HG03135 (cell line): ENCODE measurements around the gene REEP5.
"Not testable (repeated sequence)": the region's sequence is repeated elsewhere in the genome, so short reads cannot be mapped to it uniquely, and the experiment has no call there.

ENCODE experiments used
- ATAC-seq: cut with Tn5 transposase; IDR thresholded peaks from one replicate; pipeline ENCODE4 v1.9.1; 2021; ENCODE audit warnings: mild to moderate bottlenecking, moderate library complexity; ENCODE audit not compliant: unreplicated experiment

Gene REEP5

DNA sequence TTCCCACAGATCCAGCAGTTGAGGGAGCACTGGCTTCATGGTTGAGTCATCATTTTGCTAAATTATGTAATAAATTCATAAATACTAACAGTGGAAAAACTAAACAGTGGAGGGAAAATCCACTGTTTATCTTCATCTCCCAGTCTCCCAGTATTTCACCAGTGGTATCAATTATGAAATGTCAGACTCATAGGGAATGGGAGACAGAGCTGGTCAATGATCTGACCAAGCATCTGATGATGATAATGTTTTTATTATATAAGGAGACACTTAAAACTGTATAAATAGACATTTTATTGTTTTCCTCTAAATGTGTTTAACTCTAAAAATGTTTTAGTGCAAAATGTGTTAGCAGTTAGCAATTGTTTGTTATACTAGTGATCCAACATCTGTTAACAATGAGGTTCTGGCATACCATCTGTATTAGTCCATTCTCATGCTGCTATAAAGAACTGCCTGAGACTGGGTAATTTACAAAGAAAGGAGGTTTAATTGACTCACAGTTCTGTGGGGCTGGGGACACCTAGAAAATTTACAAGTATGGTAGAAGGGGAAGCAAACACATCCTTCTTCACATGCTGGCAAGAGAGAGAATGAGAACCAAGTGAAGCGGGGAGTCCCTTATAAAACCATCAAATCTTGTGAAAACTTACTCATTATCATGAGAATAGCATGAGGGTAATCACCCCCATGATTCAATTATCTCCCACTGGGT, 11.8 kb upstream of the REEP5 start:
- no peak for ATAC-seq

DNA sequence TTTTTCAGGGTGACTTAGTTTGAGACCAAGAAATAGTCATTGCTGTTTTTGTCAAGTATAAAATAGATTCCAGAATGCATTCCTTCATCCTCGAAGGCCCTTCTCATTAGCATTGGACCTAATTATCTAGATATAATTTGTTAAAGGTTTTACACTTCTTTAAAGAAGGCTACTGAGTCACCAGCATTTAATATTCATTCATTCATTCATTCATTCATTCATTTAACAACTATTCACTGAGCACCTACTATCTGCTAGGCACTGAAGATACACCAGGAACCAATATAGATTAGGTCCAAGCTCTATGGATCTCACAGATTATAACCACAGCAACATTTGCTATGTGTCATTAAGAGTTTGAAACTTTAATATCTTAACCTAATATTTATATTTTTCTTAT, 11.1 kb upstream of the REEP5 start:
- no peak for ATAC-seq

DNA sequence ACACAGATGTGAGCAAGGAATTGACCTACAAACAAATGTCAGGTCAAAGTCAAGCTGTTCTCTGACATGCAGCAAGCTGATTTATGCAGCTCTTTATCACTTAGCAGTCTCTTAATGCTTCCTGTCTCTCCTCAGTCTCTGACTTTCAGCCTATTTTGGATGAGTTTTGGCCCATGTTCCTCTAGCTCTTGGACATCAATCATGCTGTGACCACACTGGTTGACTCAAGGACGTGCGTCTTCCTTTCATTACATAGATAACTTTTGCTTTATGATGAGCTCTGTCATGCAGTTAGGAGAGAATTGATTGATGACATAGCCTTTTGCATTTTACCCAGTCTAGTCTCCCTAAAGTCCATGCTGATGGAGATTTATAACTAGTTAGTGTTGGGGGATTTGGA, 9.4 kb upstream of the REEP5 start:
- ATAC-seq: no peak

DNA sequence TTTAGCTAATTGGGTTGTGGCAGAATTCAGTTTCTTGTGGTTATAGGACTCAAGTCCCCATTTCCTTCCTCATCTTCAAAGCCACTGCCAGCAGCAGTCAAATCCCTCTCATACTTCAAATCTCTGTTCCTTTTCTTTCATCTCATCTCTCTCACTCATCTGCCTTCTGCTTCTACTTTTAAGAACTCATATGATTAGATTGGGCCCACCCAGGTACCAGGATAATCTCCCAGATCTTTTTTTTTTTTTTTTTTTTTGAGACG, 8.0 kb upstream of the REEP5 start:
- peak; percentile 44 for ATAC-seq

DNA sequence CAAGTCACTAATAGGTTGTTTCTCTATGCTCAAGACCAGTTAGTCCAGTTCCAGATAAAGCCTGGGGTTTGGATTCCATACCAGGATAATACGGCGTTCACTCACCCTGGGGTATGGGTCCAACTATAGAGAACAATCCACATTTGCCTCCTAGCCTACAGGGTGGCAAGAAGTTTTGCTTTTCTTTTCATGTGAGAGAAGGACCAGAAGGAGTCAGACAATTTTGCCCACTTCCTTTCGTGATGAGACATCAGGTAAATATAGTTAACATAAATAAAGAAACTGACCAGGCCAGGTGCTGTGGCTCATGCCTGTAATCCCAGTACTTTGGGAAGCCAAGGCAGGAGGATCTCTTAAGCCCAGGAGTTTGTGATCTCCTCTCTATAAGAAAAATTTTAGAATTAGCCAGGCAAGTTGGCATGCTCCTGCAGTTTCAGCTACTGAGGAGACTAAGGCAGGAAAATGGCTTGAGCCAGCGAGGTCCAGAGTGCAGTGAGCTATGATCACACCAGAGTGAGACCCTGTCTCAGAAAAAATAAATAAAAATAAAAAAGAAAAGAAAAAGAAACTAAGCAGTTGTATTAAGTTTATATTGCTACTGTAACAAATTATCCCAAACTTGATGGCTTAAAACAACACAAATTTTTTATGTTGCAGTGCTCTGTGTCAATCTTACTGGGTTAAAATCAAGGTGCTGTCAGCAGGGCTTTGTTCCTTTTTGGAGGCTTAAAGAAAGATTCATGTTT, 7.5 kb upstream of the REEP5 start:
- ATAC-seq: peak; percentile 66

DNA sequence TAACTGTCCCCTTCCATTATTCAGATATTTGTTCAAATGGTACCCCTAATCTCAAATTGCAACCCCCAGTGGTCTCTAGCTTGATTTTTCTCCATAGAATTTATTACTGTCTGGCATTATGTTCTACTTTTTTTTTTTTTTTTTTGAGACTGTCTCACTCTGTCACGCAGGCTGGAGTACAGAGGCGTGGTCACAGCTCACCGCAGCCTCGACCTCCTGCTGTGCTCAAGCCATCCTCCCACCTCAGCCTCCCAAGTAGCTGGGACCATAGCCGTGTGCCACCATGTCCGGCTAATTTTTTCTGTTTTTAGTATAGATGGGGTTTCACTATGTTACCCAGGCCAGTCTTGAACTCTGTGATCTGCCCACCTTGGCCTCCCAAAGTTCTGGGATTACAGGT, 2.0 kb upstream of the REEP5 start:
- no peak for ATAC-seq

DNA sequence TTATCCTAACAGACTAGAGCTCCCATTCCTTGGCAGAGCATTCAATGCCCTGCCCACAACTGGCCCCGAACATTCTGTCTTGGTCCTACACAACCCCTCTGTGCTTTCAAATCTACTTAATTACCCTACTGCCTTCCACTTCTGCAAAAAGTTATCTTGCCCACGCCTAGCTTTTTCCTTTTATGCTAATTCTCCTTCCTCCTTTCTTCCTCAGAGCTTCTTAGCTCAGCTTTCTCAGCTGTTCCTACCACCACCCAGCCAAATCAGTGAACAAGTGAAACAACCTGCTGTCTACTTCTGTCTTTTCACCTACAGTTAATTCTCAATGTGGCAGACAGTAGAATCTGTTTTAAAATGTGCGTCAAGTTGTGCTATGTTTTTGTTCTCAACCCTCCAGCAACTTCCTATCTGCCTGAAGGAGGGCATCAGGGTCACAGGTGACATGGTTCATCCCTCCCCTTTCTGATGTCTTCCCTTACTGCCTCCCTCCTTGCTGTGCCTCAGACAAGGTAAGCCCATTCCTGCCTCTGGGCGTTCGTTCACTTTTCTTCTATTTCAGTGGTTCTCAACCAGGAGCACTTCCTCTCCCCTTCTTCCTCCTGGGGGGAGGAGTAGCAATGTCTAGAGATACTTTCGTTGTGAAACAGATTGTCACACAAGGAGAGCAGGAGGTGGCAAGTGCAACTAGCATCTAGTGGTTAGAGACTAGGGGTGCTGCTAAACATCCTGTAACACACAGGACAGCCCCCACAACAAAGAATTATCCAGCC, 1.3 kb upstream of the REEP5 start:
- ATAC-seq: peak; percentile 47

DNA sequence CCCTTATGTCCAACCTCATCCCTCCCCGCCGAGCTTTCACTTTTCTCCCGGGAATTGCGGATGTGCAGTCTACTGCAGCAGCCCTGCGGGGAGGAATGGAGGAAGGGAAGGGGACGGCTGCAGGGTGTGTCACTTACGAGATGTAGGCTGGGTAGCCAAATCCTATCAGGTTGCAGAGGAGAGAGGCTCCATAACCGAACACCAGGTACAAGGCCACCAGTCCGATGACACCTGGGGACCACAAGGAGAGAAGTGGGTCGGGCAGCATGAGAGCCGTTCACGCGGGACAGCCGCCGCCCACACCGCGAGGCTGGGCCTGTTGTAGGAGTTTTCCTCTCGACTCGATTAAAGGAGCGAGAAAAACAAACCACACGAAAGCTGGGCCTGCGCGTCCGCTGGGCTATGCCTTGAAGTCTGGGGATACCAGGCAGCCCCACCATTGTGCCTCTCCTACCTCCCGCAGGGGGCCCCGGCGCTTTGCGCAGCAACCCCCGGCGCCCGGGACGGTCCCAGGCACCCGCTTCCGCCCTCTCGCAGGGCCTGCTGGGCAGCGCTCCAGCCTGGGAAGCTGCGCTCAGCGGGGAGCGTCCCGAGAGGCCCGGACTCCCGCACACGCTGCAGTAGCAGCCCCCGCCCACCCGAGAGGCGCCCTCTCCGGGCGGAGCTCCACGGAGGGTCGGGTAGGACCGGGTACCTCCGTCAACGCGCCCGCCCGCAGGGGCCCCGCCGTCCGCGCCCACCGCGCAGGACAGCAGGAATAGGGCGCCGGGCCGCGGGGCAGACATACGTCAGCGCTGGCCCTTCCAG, 798 bp downstream of the REEP5 start:
- peak; percentile 34 for ATAC-seq

DNA sequence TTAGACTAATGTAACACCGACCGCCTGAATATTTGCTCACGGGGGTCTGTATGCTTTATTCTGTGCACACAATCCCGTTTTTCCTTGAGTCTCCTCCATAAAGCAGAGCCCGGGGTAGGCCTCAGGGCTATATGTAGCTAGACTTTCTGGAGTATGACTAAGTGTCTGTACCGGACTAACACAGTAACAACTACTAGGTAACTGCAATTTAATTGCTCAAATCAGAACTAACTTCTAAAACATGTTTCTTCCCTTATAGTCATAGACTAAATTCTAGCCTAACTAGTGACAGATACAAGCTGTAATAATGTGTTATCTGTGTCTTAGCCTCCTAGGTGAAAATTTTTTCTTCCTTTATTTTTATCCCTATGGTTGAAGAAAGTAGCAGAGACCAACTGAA, 2.1 kb downstream of the REEP5 start:
- no peak for ATAC-seq

DNA sequence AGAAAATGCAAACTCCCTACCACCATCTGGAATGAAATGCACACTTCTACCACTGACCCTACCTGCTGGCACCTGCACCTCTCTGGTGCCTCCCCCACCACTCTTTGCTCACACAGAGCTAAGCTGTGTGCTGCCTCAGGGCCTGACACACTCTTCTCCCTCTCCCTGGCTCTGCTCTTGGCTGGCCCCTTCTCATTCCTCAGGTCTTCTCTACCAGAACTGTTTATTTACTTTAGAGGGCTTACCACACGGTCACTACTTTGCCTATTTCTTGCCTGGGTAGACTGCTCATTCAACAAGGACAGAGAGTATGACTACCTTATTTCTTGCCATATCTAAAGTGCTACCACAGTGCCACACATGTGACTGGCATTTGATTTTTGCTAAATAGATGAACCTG, 3.3 kb downstream of the REEP5 start:
- ATAC-seq: no peak

DNA sequence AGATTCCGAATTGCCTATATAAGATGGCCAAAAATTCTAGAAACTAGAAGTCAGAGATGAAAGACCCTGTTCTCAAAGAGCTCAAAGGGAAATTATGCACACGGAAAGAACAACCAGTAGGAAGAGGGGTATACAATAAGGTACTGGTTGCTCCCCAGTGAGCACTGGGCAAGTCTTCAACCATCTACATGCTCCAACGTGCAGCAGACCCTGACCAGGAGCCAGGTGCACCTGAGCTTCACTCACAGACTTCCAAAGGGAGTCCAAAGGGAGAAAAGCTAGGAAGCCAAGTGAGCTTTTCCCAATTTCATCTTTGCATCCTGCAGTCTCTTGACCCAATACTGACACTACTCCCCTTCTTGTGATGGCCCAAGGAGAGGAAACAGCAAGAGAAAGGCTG, 3.9 kb downstream of the REEP5 start:
- ATAC-seq: no peak

DNA sequence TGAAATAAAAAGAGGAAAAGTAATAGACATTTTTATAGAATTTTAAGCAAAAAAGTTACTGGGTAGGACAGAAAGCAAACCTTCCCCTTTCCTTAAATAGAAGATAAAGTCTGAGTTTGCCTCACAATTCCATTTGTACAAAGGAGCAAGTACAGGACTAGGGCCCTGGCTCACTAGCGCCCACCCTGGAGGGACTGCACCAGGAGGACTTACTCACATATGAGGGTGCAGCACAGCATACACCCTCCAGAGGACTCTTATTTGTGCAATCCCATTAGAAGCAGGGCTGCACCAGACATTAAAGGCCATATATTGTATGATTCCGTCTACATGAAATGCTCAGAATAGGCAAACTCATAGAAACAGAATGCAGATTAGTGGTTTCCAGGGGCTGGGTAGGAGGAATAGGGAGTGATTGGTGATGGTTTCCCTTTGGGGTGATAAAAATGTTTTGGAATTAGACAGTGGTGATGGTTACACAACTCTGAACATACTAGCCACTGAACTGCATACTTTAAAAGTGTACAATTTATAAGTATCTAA, 4.5 kb downstream of the REEP5 start:
- ATAC-seq: no peak

DNA sequence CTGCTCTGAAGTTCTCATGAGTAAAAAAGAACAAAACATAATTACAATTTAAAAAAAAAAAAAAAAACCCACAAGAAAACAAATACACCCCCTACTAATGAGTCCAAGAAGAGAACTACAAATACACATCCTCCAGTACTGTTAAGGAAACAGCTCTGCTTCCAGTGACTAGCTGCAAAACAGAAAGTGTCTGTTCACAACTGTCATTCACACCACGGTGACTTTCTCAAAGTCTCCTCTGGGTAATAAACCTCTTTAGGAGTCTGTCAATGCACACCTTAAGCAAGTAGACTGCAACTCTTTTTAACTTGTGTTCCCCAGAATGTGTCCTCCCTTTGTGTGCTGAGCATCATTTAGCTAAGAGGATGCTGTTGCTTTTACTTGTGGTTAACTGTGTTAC, 6.2 kb downstream of the REEP5 start:
- ATAC-seq: no peak

DNA sequence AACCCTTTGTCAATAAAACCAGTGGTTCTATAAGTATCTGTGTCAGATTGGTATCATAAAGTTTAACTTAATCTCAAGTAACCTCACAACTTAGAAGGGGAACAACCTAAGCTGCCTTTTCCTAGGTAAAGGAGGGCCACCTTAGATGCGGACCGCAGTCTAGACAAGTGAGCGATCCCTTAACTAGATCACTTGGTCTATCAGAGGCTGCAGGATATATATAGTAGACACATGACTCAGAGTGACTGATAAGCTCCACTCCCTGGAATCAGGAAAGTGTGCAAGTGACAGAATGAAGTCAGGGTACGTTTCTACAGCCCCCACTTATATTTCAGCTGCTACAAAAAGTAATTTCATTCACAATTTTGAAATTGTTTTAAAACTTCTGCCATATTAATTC, 7.4 kb downstream of the REEP5 start:
- no peak for ATAC-seq

DNA sequence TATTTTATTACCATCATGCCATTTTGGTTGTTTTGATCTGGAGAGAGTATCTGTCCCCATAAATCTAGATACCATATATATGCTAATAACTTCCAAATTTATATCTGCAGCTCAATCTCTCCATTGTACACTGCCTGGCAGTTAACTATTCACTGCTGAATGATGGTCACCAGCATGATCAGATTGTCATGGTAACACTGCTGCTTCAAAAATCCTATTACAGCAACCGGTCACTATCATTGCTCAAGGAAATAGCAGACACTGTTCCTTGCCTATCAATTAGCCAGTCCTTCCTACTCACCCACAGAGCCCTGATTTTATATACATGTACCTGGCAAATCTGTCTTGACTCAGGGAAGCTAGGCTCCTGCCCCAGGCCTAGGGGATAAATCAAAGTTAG, 11.5 kb downstream of the REEP5 start:
- no peak for ATAC-seq

DNA sequence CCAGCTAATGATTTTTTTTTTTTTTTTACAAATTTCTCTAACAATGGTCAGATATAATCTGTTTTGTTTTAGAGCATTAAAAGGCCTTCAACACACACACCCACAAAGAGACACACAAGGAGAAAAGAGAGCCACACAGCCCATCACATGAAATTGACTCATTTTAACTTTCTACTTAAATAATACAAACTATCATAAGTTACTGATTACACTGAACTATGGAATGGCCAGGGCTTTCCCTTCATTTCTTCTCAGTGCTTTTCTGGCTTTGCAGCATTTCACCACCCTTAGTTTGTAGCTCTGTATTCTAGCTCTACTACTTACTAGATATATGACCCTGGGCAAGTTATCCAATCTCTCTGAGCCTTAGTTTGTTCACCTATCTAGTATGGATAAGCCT, 13.2 kb downstream of the REEP5 start:
- ATAC-seq: no peak

DNA sequence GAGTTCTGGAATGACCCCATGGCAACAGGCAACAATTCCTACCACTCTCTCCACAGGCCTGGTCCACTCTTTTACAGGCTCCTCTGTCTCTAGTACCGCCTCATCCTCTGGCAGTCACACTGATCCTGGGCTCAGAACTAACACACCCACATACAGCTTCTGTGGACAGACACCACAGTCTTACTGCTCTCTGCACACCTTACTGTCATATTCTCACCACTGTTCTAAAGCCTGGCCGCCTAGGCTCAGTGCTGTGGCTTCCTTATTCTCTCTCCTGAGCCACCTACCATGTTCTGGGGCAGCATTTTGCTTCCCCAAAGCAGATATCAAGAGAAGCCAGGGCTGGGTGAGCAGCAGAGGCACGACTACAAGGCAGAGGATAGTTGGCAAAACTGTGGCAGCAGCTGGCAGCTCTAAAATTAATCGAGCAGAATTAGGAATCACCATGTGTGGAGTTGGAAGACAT, 14.8 kb downstream of the REEP5 start:
- no peak for ATAC-seq

DNA sequence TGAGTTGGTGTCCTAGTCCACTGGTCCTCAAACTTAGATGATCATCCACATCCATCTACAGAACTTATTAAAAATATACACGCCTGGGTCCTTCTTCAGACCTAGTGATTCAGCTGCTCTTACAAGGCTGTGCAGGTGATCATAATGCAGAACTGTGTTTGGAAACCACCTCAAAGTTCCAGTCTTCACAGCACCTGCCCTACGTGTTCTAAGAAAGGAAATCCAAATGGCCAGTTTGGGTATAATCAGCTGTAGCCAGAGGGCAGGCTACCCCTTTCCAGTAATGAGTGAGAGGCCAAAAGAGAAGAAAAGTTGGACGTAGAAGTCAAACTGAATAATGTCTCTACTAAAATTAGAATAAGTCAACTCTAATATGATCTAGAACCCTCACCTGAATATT, 15.4 kb downstream of the REEP5 start:
- ATAC-seq: no peak

DNA sequence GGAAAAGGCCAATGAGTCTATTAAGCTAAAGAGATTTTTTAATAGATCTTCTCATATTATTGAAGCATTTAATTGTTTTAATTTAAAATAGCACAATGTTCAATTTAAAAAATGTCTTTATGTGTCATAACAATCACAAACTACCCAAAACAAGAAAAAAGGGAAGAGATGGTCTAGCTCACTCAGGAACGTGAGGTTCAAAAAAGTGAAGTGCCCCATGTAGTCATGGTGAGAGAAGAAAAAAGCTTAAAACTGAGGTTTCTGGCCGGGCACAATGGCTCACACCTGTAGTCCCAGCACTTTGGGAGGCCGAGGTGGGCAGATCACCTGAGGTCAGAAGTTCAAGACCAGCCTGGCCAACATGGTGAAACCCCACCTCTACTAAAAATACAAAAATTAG, 17.0 kb downstream of the REEP5 start:
- ATAC-seq: not testable (repeated sequence)

DNA sequence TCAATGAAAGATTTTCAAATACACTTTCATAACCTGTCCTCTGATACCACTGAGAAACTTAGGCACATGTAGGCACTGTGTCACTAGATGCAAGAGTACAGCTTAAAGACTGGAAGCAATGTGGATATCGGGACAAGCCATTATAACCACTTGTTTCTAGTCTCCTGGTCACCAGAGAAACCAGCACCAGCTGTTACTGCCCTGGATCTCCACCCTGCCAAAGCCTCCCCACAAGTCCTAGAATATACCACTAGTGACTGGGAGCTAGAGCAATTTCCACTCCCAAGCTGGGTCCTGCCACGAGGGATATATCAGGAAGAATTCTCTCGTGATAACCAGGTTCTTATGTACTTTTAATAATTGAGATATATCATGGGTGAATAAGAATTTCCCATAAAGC, 19.5 kb downstream of the REEP5 start:
- ATAC-seq: no peak

DNA sequence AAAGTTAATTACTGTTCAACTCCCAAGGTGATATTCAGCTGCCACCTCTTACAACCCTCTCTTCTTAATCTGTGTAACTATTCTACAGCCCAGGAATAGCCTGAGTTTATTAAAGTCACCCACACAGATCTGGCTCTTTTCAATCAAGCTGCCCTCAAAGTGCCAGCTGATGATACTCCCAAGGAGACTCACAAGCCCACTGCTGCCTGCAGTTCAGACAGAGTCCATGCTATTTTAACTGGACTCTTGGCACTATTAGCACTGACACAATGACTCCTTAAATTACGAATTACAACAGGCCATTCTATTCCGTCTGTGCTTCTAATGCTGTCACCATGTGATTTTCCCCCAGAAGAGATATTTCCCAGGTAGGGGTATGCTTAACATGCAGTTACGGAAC, 26.3 kb downstream of the REEP5 start:
- ATAC-seq: no peak
